Measurements from ENCODE around the gene DDA1.

- no peak for TF ChIP-seq CTCF (IDR thresholded peaks at IDR 0.05)
- TF ChIP-seq POLR2A (IDR thresholded peaks at IDR 0.05) = no peak
Observed at GRCh38 chr19:17327654-17328516, 18.5 kb downstream of the DDA1 start.

Measured in lower leg skin (tissue), 3 donors.